Measurements from ENCODE around the gene ROBO1. TPM values are rescaled to one million over a fixed set of nuclear protein-coding genes. Genes with fewer than 3 reads are reported as not detected.
"Not testable (repeated sequence)": the region's sequence is repeated elsewhere in the genome, so short reads cannot be mapped to it uniquely, and the experiment has no call there.

The ROBO1 gene
- total RNA-seq, 1 experiment from 2014 or later, result 3.2 TPM

DNA sequence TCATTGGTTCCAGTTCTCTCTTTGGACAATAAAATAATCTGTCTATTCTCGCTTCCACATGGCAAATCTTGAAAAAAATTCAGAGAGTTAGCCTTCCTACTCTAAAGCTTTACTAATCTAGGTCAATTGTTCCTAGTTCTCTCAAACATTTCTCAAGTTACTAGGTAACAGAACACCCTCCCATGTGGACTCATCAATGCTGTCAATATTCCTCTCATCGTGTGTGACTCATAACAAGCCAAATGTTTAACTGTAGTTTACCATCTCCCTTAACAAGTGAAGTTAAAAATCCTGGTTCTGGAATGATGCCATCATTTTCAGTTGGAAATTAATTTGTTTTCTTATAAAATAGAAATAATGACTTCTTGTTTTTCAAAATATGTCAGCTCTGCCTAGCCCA is 438.6 kb downstream of the ROBO1 start:
- no peak for DNase-seq (ENCODE audit: extremely low read depth, low read depth)

DNA sequence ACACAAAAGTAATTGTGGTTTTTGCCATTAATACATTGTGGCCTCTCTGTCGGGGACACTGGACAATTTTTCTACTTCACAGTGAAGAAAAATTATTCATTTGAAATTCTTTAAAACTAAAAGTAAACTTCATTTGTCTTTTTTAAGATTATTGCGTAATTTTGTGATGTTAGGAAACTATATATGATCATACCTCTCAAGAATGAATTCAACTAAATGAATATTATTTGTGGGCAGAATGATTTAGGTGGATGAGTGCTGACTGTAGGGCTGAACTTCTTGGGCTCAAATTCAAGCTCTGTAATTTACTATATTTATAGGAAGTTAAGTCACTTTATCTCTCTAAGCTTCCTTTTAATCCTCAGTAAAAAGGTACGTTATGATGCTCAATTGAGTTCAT is 441.2 kb downstream of the ROBO1 start:
- DNase-seq (ENCODE audit: extremely low read depth, low read depth), result no peak

GRCh38 chr3:79325833-79326383 is 441.9 kb downstream of the ROBO1 start:
- not testable (repeated sequence) for DNase-seq (ENCODE audit: extremely low read depth, low read depth)

GRCh38 chr3:79317551-79318518 is 450.0 kb downstream of the ROBO1 start:
- no peak for DNase-seq (ENCODE audit: extremely low read depth, low read depth)

DNA sequence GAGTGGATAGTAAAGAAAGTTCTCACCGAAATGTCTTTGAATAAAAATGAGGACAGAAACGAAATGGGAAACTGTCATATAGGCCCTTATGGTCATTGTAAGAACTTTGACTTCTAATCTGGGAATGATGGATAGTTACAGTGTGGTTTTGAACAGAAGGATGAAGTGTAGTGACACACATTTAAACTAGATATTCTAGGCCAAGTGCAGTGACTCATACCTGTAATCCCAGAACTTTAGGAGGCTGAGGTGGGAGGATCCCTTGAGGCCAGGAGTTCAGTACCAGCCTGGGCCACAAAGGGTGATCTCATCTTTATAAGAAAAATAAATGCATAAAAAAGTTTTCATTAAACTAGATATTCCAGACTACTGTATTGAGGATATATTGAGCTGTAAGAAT is 452.8 kb downstream of the ROBO1 start:
- no peak for DNase-seq (ENCODE audit: extremely low read depth, low read depth)

GRCh38 chr3:79314544-79314943 is 453.3 kb downstream of the ROBO1 start:
- no peak for DNase-seq (ENCODE audit: extremely low read depth, low read depth)

DNA sequence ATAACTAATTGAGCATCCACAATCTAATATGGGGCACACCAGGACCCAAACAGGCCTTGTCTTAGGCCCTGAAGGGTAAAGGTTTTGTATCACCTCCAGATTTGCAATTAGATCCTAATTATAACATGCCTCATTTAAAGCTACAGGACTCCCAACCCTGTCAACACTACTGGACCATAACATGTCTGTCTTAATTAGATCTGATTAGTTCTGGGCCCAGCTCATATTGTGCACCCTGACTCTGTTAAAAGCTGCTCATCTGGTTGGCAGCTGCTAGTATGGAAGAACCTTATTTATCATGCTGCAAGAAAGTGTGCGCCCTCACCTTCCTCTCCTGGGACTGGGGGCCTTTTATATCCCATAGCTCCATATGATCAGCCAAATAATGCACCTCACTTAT is 457.8 kb downstream of the ROBO1 start:
- no peak for DNase-seq (ENCODE audit: extremely low read depth, low read depth)

GRCh38 chr3:79306934-79307570 is 460.7 kb downstream of the ROBO1 start:
- DNase-seq (ENCODE audit: extremely low read depth, low read depth), result no peak

GRCh38 chr3:79299949-79300635 is 467.7 kb downstream of the ROBO1 start:
- not testable (repeated sequence) for DNase-seq (ENCODE audit: extremely low read depth, low read depth)

GRCh38 chr3:79297245-79297960 is 470.4 kb downstream of the ROBO1 start:
- DNase-seq (ENCODE audit: extremely low read depth, low read depth), result no peak

DNA sequence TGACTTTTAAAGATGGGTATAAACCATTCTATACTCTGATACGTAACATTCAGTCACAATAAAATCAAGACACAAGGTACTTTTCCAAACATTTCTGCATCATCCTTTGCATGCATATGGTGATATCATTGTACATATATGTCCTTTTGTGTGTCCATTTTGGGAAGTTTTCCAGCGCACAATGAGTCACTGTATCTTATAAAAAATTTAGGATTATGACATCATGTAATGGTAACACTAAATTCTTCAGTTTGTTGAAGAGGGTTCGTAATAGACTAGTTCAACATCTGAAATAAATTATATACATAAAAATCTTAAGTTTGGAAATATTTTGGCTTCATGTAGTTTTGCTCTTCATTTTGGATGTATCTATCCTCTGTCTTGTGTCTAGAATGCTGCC is 480.9 kb downstream of the ROBO1 start:
- no peak for DNase-seq (ENCODE audit: extremely low read depth, low read depth)

DNA sequence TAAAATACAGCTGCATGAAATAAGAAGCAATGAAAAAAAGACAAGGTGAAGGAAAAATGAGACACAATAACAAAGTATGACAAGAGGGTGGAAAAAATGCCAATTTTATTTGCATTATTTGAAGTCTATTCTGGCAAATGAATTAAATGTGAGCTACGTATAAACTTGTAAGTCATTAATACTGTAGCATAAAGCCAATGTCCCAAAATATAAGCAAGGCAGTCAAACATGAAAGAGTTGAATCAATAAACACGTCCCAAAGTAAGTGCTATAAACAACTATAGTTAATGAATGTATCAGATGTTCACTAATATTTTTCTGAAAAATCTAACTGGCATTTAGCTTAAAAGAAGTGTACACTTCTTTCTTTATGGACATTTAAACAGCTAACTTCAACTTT is 481.9 kb downstream of the ROBO1 start:
- DNase-seq (ENCODE audit: extremely low read depth, low read depth), result no peak

DNA sequence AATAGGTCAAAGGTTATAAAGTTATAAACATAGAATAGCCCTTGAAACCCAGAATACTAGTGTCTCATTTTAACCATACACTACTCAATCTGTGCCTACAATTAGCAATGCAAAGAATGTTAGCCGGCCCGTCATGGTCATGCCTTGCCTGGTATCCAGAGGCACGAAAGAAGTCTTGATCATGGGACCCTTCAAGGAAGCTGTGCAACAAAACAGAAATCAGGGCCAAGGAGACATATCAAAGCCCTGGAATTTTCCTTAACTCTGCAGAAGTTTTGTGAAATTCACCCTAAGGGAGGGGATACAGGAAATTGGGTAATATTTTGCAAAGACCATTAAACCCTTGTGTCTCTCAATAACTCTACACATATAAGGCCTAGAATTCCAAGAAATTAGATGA is 482.4 kb downstream of the ROBO1 start:
- no peak for DNase-seq (ENCODE audit: extremely low read depth, low read depth)

GRCh38 chr3:79284781-79285180 is 483.0 kb downstream of the ROBO1 start:
- DNase-seq (ENCODE audit: extremely low read depth, low read depth), result no peak

DNA sequence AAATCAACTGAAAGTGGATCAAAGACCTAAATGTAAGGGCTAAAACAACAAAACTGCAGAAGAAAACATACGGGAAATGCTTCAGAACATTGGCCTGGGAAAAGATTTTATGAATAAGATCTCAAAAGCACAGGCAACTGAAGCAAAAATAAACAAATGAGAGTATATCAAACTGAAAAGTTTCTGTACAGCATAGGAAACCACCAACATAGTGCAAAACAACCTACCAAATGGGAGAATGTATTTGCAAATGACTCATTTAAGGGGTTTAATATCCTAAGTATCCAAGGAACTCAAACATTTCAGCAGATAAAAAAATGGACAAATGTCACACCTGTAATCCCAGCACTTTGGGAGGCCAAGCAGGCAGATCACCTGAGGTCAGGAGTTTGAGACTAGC is 489.1 kb downstream of the ROBO1 start:
- DNase-seq (ENCODE audit: extremely low read depth, low read depth), result no peak

DNA sequence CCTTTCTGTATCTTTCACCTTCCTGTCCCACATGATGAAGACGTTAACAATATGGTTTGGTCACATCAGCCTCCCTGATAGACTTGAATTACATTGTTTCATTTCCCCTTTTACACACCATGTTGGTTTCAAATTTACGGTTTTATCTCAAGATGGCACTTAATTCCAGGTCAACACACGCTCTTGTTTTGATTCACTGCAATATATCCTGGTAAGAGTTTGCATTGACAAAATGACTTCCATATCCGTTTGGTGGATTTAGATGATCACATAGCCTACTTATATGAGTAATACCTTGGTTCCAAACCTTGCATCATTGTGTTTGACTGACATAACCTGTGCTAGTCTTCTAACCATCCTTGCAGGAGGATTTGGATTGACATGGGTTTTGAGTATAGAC is 499.4 kb downstream of the ROBO1 start:
- DNase-seq (ENCODE audit: extremely low read depth, low read depth), result no peak

- no peak for DNase-seq (ENCODE audit: extremely low read depth, low read depth)
Measured at GRCh38 chr3:79264892-79265291, 502.9 kb downstream of the ROBO1 start.

DNA sequence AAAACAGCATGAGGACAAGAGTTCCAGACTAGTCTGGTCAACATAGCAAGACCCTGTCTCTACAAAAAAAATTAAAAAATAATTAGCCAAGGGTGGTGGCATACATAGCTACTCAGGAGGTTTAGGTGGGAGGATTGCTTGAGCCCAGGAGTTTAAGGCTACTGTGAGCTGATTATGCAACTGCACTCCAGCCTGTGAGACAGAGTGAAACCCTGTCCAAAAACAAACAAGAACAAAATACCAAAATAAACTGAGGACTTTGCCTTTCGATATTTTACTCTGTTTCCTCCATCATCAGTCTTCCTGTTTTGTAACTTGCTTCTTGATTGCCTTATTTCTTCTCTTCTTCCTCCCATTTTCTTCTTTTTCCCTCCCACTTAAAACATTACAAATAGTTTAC is 504.4 kb downstream of the ROBO1 start:
- no peak for DNase-seq (ENCODE audit: extremely low read depth, low read depth)

DNA sequence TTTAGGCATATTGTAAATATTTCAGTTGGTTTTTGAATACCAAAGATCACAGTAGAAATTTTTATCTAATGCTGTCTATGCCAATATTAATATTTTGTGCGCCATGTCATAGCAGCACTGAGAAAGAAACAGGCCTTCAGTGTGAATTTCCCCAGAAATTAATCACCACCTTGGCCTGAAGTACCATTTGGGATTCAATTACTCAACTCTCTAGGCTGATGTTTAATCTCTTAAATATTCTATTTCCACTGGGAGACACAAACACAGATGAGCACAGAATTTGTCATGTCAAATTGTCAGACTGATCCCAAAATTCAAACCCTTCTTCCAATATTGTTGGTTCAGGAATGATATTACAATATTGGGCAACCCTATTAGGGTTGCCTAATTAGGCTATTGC is 509.3 kb downstream of the ROBO1 start:
- DNase-seq (ENCODE audit: extremely low read depth, low read depth), result no peak

DNA sequence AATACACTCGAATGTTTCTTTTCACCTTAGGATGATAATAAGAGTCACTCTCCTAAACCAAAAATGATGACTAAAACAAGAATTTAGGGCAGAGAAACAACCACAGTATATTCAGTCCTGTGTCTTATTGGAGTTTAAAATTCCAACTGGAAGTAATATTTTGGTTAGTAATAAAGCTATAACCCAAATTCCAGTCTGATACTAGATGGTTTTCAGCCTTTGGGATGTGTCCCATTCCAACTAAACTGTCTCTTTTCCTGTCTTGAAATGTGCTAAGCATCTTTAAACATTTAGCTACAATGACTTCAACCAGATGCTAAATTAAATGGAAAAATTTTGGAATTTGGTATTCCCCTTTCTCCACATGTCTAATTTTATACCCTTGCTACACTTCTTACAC is 510.0 kb downstream of the ROBO1 start:
- DNase-seq (ENCODE audit: extremely low read depth, low read depth), result no peak

- no peak for DNase-seq (ENCODE audit: extremely low read depth, low read depth)
Measured at GRCh38 chr3:79255702-79256101, 512.1 kb downstream of the ROBO1 start.

All from NCI-H460 (cell line).